MM.1S (cell line): Measurements from ENCODE around the gene ZNF697.

Experiments
- DNase-seq: peaks from one replicate; pipeline ENCODE4 v3.0.0-alpha.2; 2015
- H2AFZ ChIP-seq: fragments of 300-600 bp; sonication (generic); 2 replicates; pipeline ENCODE4 v1.6.0; 2016; ENCODE audit warnings: antibody characterized with exemption, low read length
- H3F3A ChIP-seq: fragments of 300-600 bp; sonication (generic); 2 replicates; pipeline ENCODE4 v1.6.1; 2016; ENCODE audit warnings: mild to moderate bottlenecking, antibody characterized with exemption, low read length, moderate library complexity, mixed read lengths; ENCODE audit not compliant: insufficient read depth
- H3K27ac ChIP-seq: fragments of 300-600 bp; sonication (generic); 2 replicates; pipeline ENCODE4 v1.5.1; 2016; ENCODE audit warnings: mild to moderate bottlenecking, low read length
- H3K27me3 ChIP-seq: fragments of 300-600 bp; sonication (generic); replicated peaks from 2 replicates; pipeline ENCODE4 v1.6.0; 2016; ENCODE audit warnings: low read length; ENCODE audit not compliant: insufficient read depth
- H3K36me3 ChIP-seq: fragments of 300-600 bp; sonication (generic); replicated peaks from 2 replicates; pipeline ENCODE4 v1.6.1; 2016; ENCODE audit warnings: mild to moderate bottlenecking, low read length, mixed read lengths; ENCODE audit not compliant: insufficient read depth
- H3K4me1 ChIP-seq: fragments of 300-600 bp; sonication (generic); 2 replicates; pipeline ENCODE4 v1.6.1; 2016; ENCODE audit warnings: low read length, mixed read lengths
- H3K4me2 ChIP-seq: fragments of 300-600 bp; sonication (generic); 2 replicates; pipeline ENCODE4 v1.6.0; 2016; ENCODE audit warnings: low read depth, low read length
- H3K4me3 ChIP-seq: fragments of 300-600 bp; sonication (generic); 2 replicates; pipeline ENCODE4 v1.5.1; 2016; ENCODE audit warnings: low read length, mixed read lengths
- H3K79me2 ChIP-seq: fragments of 300-600 bp; sonication (generic); 2 replicates; pipeline ENCODE4 v1.6.1; 2016; ENCODE audit warnings: mixed run types, low read length, mixed read lengths
- H3K9ac ChIP-seq: fragments of 300-600 bp; sonication (generic); 2 replicates; pipeline ENCODE4 v1.6.1; 2016; ENCODE audit warnings: low read length, mixed read lengths
- H3K9me2 ChIP-seq: fragments of 300-600 bp; sonication (generic); replicated peaks from 2 replicates; pipeline ENCODE4 v1.6.1; 2016; ENCODE audit warnings: mild to moderate bottlenecking, low read length, mixed read lengths; ENCODE audit not compliant: insufficient read depth
- H3K9me3 ChIP-seq: fragments of 300-600 bp; sonication (generic); replicated peaks from 2 replicates; pipeline ENCODE4 v1.6.1; 2016; ENCODE audit warnings: mild to moderate bottlenecking, low read length, mixed read lengths; ENCODE audit not compliant: insufficient read depth
- H4K20me1 ChIP-seq: fragments of 300-600 bp; sonication (generic); 2 replicates; pipeline ENCODE4 v1.6.1; 2016; ENCODE audit warnings: mild to moderate bottlenecking, low read length, moderate library complexity, mixed read lengths; ENCODE audit not compliant: insufficient read depth
- EZH2 ChIP-seq: fragments of 300-600 bp; sonication (generic); optimal IDR thresholded peaks from 2 replicates; pipeline ENCODE3; 2017; ENCODE audit warnings: low read depth, mild to moderate bottlenecking, antibody characterized with exemption, low read length, mixed read lengths
- EZH2phosphoT487 ChIP-seq: fragments of 300-600 bp; sonication (generic); IDR thresholded peaks from 2 replicates; pipeline ENCODE4 v1.6.1; 2018; ENCODE audit warnings: antibody characterized with exemption, low read length
- TF ChIP-seq, protein P1 (sequence below): fragments of 300-600 bp; sonication (generic); IDR thresholded peaks from 2 replicates; pipeline ENCODE4 v1.5.1; 2016; ENCODE audit warnings: antibody characterized with exemption, low read length, mixed read lengths

Gene ZNF697

GRCh38 chr1:119656410-119656955 is 8.4 kb upstream of the ZNF697 start:
- H3K27me3 ChIP-seq = no peaks in the 10 kb centered on the region
- H3K27ac ChIP-seq = no peak overlapping the region
- peaks cover 12% of the 10 kb centered on the region; the same call in 1 of the 2 replicates for H3K4me1 ChIP-seq
- H3K9me2 ChIP-seq = no peaks in the 10 kb centered on the region
- H3F3A ChIP-seq = no peaks in the 10 kb centered on the region; the same call in 1 of the 2 replicates
- H3K9me3 ChIP-seq = no peaks in the 10 kb centered on the region
- DNase-seq = peak; percentile 30
- no peaks in the 10 kb centered on the region for H3K36me3 ChIP-seq
- no peak overlapping the region for H3K4me3 ChIP-seq
- no peaks in the 10 kb centered on the region for H4K20me1 ChIP-seq
- no peak overlapping the region for H2AFZ ChIP-seq
- TF ChIP-seq EZH2phosphoT487 (no peak), EZH2 (no peak)
- TF ChIP-seq, protein P1, sequence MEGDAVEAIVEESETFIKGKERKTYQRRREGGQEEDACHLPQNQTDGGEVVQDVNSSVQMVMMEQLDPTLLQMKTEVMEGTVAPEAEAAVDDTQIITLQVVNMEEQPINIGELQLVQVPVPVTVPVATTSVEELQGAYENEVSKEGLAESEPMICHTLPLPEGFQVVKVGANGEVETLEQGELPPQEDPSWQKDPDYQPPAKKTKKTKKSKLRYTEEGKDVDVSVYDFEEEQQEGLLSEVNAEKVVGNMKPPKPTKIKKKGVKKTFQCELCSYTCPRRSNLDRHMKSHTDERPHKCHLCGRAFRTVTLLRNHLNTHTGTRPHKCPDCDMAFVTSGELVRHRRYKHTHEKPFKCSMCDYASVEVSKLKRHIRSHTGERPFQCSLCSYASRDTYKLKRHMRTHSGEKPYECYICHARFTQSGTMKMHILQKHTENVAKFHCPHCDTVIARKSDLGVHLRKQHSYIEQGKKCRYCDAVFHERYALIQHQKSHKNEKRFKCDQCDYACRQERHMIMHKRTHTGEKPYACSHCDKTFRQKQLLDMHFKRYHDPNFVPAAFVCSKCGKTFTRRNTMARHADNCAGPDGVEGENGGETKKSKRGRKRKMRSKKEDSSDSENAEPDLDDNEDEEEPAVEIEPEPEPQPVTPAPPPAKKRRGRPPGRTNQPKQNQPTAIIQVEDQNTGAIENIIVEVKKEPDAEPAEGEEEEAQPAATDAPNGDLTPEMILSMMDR = no peak
- no peak overlapping the region for H3K9ac ChIP-seq
- H3K79me2 ChIP-seq = no peaks in the 10 kb centered on the region
- H3K4me2 ChIP-seq = peak overlapping the region; percentile 16; the same call in 1 of the 2 replicates

DNA sequence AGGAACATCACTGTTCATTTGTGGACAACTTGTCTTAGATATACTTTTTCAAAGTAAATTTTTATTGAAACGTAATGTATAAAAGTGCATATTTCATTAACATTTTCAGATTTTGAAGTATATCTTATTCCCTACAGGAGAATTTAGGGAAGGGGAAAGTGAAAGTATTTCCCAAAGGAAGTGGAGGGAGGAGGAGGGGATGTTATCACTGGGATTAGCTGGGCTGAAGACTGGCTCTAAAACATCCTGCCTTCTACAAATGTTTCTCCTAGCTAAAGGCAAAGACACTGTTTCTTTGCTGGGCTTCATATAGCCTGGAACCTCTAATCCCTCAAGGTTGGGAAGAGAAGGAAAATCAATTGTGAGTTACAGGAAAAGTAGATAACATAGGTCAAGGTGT is 7.1 kb upstream of the ZNF697 start:
- Histone ChIP-seq H3K4me1 (peaks cover 12% of the 10 kb centered on the region; the same call in 1 of the 2 replicates), H4K20me1 (no peaks in the 10 kb centered on the region), H3K27me3 (no peaks in the 10 kb centered on the region), H3K9me2 (no peaks in the 10 kb centered on the region), H3K27ac (no peak overlapping the region), H3F3A (no peaks in the 10 kb centered on the region; the same call in 1 of the 2 replicates), H3K9me3 (no peaks in the 10 kb centered on the region), H3K36me3 (no peaks in the 10 kb centered on the region), H3K9ac (no peak overlapping the region), H3K4me2 (no peak overlapping the region), H2AFZ (no peak overlapping the region), H3K79me2 (no peaks in the 10 kb centered on the region), H3K4me3 (no peak overlapping the region)
- DNase-seq = no peak
- no peak for TF ChIP-seq EZH2
- TF ChIP-seq, protein P1 = no peak
- TF ChIP-seq EZH2phosphoT487 = no peak

DNA sequence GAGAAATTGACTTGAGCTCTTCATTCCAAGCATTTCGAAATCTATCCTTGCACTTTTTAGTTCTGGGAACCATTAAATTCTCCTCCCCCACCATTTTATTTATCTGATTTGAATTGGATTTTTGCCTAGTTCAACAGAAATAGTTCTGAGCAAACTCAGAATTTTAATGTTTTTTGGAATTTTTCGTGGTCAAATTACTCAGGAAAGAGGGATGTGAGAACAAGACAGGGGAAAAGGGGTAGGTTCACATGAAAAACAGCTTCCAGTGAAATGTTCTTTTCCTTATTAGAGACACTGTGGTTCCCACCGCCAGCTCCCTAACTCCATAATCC is 5.7 kb upstream of the ZNF697 start:
- no peak for TF ChIP-seq EZH2phosphoT487
- TF ChIP-seq, protein P1 = no peak
- no peak for TF ChIP-seq EZH2
- no peak overlapping the region for H2AFZ ChIP-seq
- H3K9me3 ChIP-seq = no peaks in the 10 kb centered on the region
- H3K27ac ChIP-seq = no peak overlapping the region
- peaks cover 12% of the 10 kb centered on the region; the same call in 1 of the 2 replicates for H3K4me1 ChIP-seq
- DNase-seq = no peak
- H4K20me1 ChIP-seq = no peaks in the 10 kb centered on the region
- no peak overlapping the region for H3K9ac ChIP-seq
- no peak overlapping the region for H3K4me3 ChIP-seq
- no peaks in the 10 kb centered on the region; the same call in 1 of the 2 replicates for H3F3A ChIP-seq
- no peaks in the 10 kb centered on the region for H3K79me2 ChIP-seq
- no peak overlapping the region for H3K4me2 ChIP-seq
- H3K27me3 ChIP-seq = no peaks in the 10 kb centered on the region
- no peaks in the 10 kb centered on the region for H3K9me2 ChIP-seq
- no peaks in the 10 kb centered on the region for H3K36me3 ChIP-seq
